SK-N-SH (cell line): ENCODE data around the gene SENP5. TPM values are rescaled to one million over a fixed set of nuclear protein-coding genes. Genes with fewer than 3 reads are reported as not detected.

Experiments used
- CTCF ChIA-PET: fragments of 300-600, 350-600 bp; formaldehyde crosslinking; extraction: SDS; loops from one replicate; lab custom pipeline; 2021; lab: Yijun Ruan, JAX
- POLR2A ChIA-PET: fragments of 350-600 bp; sonication (Branson Sonifier 250); formaldehyde crosslinking; extraction: SDS; loops from one replicate; lab custom pipeline; 2020; ENCODE audit warnings: antibody characterized with exemption, inconsistent platforms; lab: Yijun Ruan, JAX
- DNase-seq: peaks from one replicate; pipeline ENCODE4 v3.0.0; 2012
- H2AFZ ChIP-seq: fragments of 200-600 bp; sonication (generic); 2 replicates; pipeline ENCODE4 v1.8.1; 2016; ENCODE audit warnings: antibody characterized with exemption, mild to moderate bottlenecking, low read depth
- H3F3A ChIP-seq: fragments of 200-600 bp; sonication (generic); replicated peaks from 2 replicates; pipeline ENCODE3; 2016; ENCODE audit warnings: antibody characterized with exemption, mild to moderate bottlenecking; ENCODE audit not compliant: insufficient read depth
- H3K27ac ChIP-seq, 2 experiments: fragments of 200-500 bp in 1 of 2; fragments of 200-600 bp in 1 of 2; sonication (Bioruptor generic) in 1 of 2; sonication (generic), shearing (Covaris generic) in 1 of 2; 2 replicates each; pipeline versions ENCODE4 v1.5.1 to v1.6.1; 2014 to 2016; ENCODE audit warnings: low read depth in 2 of 2, inconsistent platforms in 1 of 2, low read length in 1 of 2, mild to moderate bottlenecking in 1 of 2, mixed read lengths in 1 of 2
- H3K27me3 ChIP-seq: fragments of 200-600 bp; sonication (generic), shearing (Covaris generic); 2 replicates; pipeline ENCODE4 v1.6.1; 2016; ENCODE audit warnings: mixed run types; ENCODE audit not compliant: insufficient read depth
- H3K36me3 ChIP-seq, 2 experiments: fragments of 200-500 bp in 1 of 2; fragments of 200-600 bp in 1 of 2; sonication (Bioruptor generic) in 1 of 2; sonication (generic) in 1 of 2; replicated peaks in 1 of 2; 2 replicates each; pipeline versions ENCODE3 to v1.5.1; 2014 to 2016; ENCODE audit warnings: low read length in 1 of 2, mild to moderate bottlenecking in 1 of 2; ENCODE audit not compliant: insufficient read depth in 2 of 2, control insufficient read depth in 1 of 2
- H3K4me1 ChIP-seq, 2 experiments: fragments of 200-500 bp in 1 of 2; fragments of 200-600 bp in 1 of 2; sonication (Bioruptor generic) in 1 of 2; sonication (generic), shearing (Covaris generic) in 1 of 2; 2 replicates each; pipeline versions ENCODE4 v1.5.1 to v1.6.1; 2014 to 2016; ENCODE audit warnings: low read depth in 1 of 2, low read length in 1 of 2, mixed run types in 1 of 2; ENCODE audit not compliant: insufficient read depth in 2 of 2, control insufficient read depth in 1 of 2
- H3K4me2 ChIP-seq: fragments of 200-600 bp; sonication (generic), shearing (Covaris generic); 2 replicates; pipeline ENCODE4 v1.6.1; 2017; ENCODE audit warnings: mixed run types
- H3K4me3 ChIP-seq, 2 experiments: fragments of 200-500 bp in 1 of 2; fragments of 200-600 bp in 1 of 2; sonication (Bioruptor generic) in 1 of 2; sonication (generic), shearing (Covaris generic) in 1 of 2; 2 replicates each; pipeline versions ENCODE4 v1.5.1 to v1.8.1; 2014 to 2016; ENCODE audit warnings: low read depth in 2 of 2, inconsistent platforms in 1 of 2, low read length in 1 of 2, mild to moderate bottlenecking in 1 of 2, mixed read lengths in 1 of 2, moderate library complexity in 1 of 2
- H3K79me2 ChIP-seq: fragments of 200-600 bp; sonication (generic); 2 replicates; pipeline ENCODE4 v1.8.1; 2017; ENCODE audit warnings: mild to moderate bottlenecking; ENCODE audit not compliant: insufficient read depth
- H3K9ac ChIP-seq: fragments of 200-600 bp; sonication (generic); 2 replicates; pipeline ENCODE4 v1.6.1; 2017; ENCODE audit warnings: mixed run types
- H3K9me2 ChIP-seq: fragments of 200-600 bp; sonication (generic); 2 replicates; pipeline ENCODE4 v1.6.1; 2017; ENCODE audit warnings: mixed run types
- H3K9me3 ChIP-seq: fragments of 200-600 bp; sonication (generic); 2 replicates; pipeline ENCODE4 v1.6.1; 2017; ENCODE audit warnings: mixed run types, mild to moderate bottlenecking, moderate library complexity
- H4K20me1 ChIP-seq: fragments of 200-600 bp; sonication (generic); 2 replicates; pipeline ENCODE4 v1.6.1; 2017; ENCODE audit warnings: mild to moderate bottlenecking, mixed run types; ENCODE audit not compliant: insufficient read depth
- ELF1 ChIP-seq: IDR thresholded peaks from 2 replicates; pipeline ENCODE4 v1.4.0; 2012
- EP300 ChIP-seq, 2 experiments: IDR thresholded peaks; 2 replicates each; pipeline versions ENCODE4 v1.4.0 to v1.6.1; 2012; ENCODE audit warnings: borderline replicate concordance in 1 of 2, low read depth in 1 of 2, low read length in 1 of 2
- EZH2phosphoT487 ChIP-seq: fragments of 200-600 bp; sonication (generic); IDR thresholded peaks from 2 replicates; pipeline ENCODE4 v1.6.1; 2017; ENCODE audit warnings: low read depth, mixed run types, mild to moderate bottlenecking, antibody characterized with exemption, moderate library complexity, borderline replicate concordance
- GATA2 ChIP-seq: sonication (generic); formaldehyde crosslinking; IDR thresholded peaks from 2 replicates; pipeline ENCODE4 v1.5.0; 2020; ENCODE audit warnings: mild to moderate bottlenecking, missing genetic modification reagents
- IRF3 ChIP-seq: fragments of 150-350 bp; IDR thresholded peaks from 2 replicates; pipeline ENCODE4 v1.6.1; 2016; ENCODE audit warnings: mild to moderate bottlenecking, low read depth, low read length
- MAX ChIP-seq: IDR thresholded peaks from 2 replicates; pipeline ENCODE4 v1.4.0; 2012; ENCODE audit warnings: low read depth
- RAD21 ChIP-seq: IDR thresholded peaks from 2 replicates; pipeline ENCODE4 v1.6.1; 2012; ENCODE audit warnings: mild to moderate bottlenecking, low read length
- RCOR1 ChIP-seq: fragments of 150-350 bp; IDR thresholded peaks from 2 replicates; pipeline ENCODE4 v1.6.1; 2017; ENCODE audit warnings: antibody characterized with exemption, low read length
- REST ChIP-seq: IDR thresholded peaks from 2 replicates; pipeline ENCODE4 v1.6.1; 2012; ENCODE audit warnings: mild to moderate bottlenecking, low read depth, low read length, moderate library complexity
- SIN3A ChIP-seq: IDR thresholded peaks from 2 replicates; pipeline ENCODE4 v1.6.1; 2012; ENCODE audit warnings: low read depth, mild to moderate bottlenecking, low read length, moderate library complexity, borderline replicate concordance
- TEAD4 ChIP-seq: IDR thresholded peaks from 2 replicates; pipeline ENCODE4 v1.4.0; 2012; ENCODE audit warnings: mild to moderate bottlenecking, borderline replicate concordance; ENCODE audit not compliant: insufficient read depth
- USF1 ChIP-seq: IDR thresholded peaks from 2 replicates; pipeline ENCODE4 v1.4.0; 2012; ENCODE audit warnings: low read depth, borderline replicate concordance
- YY1 ChIP-seq: IDR thresholded peaks from 2 replicates; pipeline ENCODE4 v1.4.0; 2012; ENCODE audit warnings: low read depth, mild to moderate bottlenecking
- ZBTB33 ChIP-seq: IDR thresholded peaks from 2 replicates; pipeline ENCODE4 v1.4.0; 2012; ENCODE audit warnings: low read depth, borderline replicate concordance
- WGBS: methylation state at CpG from one replicate; pipeline ENCODE4 v1.1.6; 2017; ENCODE audit warnings: low lambda C conversion rate; 5-methylcytosine and 5-hydroxymethylcytosine counted together
- polyA plus RNA-seq, 3 experiments: library from polyadenylated mRNA; depleted of rRNA; stranded (reverse); fragments of >200 nt; gene quantifications; 2 replicates each; pipeline ENCODE4 v1.2.3, GENCODE V29; 2012

The SENP5 gene
- polyA plus RNA-seq, 1 of the 3 experiments (the other 2 are of a cell fraction): 7.5 TPM

GRCh38 chr3:196889844-196890708 is 22.4 kb downstream of the SENP5 start:
- Histone ChIP-seq H3K27me3 (no peaks in the 10 kb centered on the region), H3K4me2 (no peak overlapping the region), H2AFZ (no peak overlapping the region), H3K27ac (no peak overlapping the region), H3K9me2 (no peaks in the 10 kb centered on the region), H4K20me1 (0 out of 2 replicates have a peak, but pooled peaks cover 8% of the 10 kb centered on the region), H3K79me2 (peaks cover 97% of the 10 kb centered on the region), H3K4me1 (no peaks in the 10 kb centered on the region), H3F3A (no peaks in the 10 kb centered on the region), H3K36me3 (peaks cover 17 to 39% of the 10 kb centered on the region in 2 experiments), H3K9ac (no peak overlapping the region), H3K9me3 (no peaks in the 10 kb centered on the region), H3K4me3 (no peak overlapping the region)
- ChIA-PET CTCF (no interaction called here), POLR2A (no interaction called here)
- WGBS: 91% methylated on average over 6 of the region's 6 CpGs
- TF ChIP-seq ZBTB33: no peak
- no peak for TF ChIP-seq TEAD4
- TF ChIP-seq USF1: no peak
- TF ChIP-seq ELF1: no peak
- TF ChIP-seq MAX: no peak
- TF ChIP-seq REST: no peak
- no peak for TF ChIP-seq RCOR1
- TF ChIP-seq EZH2phosphoT487: no peak
- no peak for TF ChIP-seq GATA2
- no peak for TF ChIP-seq IRF3
- TF ChIP-seq YY1: no peak
- no peak for TF ChIP-seq SIN3A
- TF ChIP-seq RAD21: no peak
- no peak for TF ChIP-seq EP300 (IDR thresholded peaks at IDR 0.05; ENCODE audit: borderline replicate concordance in 1 of 2, low read depth in 1 of 2, low read length in 1 of 2)
- no peak for DNase-seq
